Sigmoid colon (tissue), 4 donors: ENCODE results near the gene STXBP2.

ENCODE experiments used
- POLR2AphosphoS5 ChIP-seq, 4 donors: sonication (generic); formaldehyde crosslinking; IDR thresholded peaks; one replicate each; pipeline ENCODE4 v1.6.1; 2017; ENCODE audit warnings: antibody characterized with exemption in 4 of 4
- TF ChIP-seq, protein P1 (sequence below), 4 experiments: fragments of 450-650 bp in 3 of 4; fragments of 200-600 bp in 1 of 4; IDR thresholded peaks; one replicate each; pipeline ENCODE4 v1.5.1; 2016 to 2019; ENCODE audit warnings: antibody characterized with exemption in 4 of 4, mild to moderate bottlenecking in 3 of 4, moderate library complexity in 2 of 4

DNA sequence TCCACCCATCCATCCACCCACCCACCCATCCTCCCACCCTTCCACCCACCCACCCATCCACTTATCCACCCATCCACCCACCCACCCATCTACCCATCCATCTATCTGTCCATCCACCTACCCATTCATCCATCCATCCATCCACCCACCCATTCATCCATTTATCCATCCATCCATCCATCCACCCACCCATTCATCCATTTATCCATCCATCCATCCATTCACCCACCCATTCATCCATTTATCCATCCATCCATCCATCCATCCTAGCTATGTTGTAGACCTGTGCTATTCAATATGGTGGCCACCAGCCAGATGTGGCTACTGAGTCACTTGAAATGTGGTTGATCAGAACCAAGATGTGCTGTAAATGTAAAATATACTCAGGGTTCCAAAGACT, 36.2 kb upstream of the STXBP2 start:
- TF ChIP-seq, protein P1, sequence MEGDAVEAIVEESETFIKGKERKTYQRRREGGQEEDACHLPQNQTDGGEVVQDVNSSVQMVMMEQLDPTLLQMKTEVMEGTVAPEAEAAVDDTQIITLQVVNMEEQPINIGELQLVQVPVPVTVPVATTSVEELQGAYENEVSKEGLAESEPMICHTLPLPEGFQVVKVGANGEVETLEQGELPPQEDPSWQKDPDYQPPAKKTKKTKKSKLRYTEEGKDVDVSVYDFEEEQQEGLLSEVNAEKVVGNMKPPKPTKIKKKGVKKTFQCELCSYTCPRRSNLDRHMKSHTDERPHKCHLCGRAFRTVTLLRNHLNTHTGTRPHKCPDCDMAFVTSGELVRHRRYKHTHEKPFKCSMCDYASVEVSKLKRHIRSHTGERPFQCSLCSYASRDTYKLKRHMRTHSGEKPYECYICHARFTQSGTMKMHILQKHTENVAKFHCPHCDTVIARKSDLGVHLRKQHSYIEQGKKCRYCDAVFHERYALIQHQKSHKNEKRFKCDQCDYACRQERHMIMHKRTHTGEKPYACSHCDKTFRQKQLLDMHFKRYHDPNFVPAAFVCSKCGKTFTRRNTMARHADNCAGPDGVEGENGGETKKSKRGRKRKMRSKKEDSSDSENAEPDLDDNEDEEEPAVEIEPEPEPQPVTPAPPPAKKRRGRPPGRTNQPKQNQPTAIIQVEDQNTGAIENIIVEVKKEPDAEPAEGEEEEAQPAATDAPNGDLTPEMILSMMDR (IDR thresholded peaks at IDR 0.05) = no peak
- no peak for TF ChIP-seq POLR2AphosphoS5 (IDR thresholded peaks at IDR 0.05)
